GM18951 (cell line): ENCODE results near the gene SYVN1.

ENCODE experiments used
- POLR2A ChIP-seq: IDR thresholded peaks from 4 replicates; pipeline ENCODE4 v1.6.1; 2011; ENCODE audit warnings: mild to moderate bottlenecking; ENCODE audit not compliant: insufficient read length, insufficient read depth; ENCODE audit errors: extremely low read depth
- in situ Hi-C: fragments of 300-500 bp; cut with MboI; formaldehyde crosslinking; loops from one replicate; pipeline ENCODE4 v1.12.0; 2022; ENCODE audit warnings: low sequenced_read_pairs, mixed read lengths, inconsistent platforms; ENCODE audit not compliant: unreplicated experiment

Gene SYVN1

GRCh38 chr11:65136515-65137096 lies 2.3 kb upstream of the SYVN1 start:
- in situ Hi-C loops, result no loop called here

GRCh38 chr11:65135633-65136145 lies 1.4 kb upstream of the SYVN1 start:
- in situ Hi-C loops, result no loop called here
- no peak for TF ChIP-seq POLR2A

More at GRCh38 chr11:65136515-65137096, 2.3 kb upstream of the SYVN1 start:
- TF ChIP-seq POLR2A, result no peak

DNA sequence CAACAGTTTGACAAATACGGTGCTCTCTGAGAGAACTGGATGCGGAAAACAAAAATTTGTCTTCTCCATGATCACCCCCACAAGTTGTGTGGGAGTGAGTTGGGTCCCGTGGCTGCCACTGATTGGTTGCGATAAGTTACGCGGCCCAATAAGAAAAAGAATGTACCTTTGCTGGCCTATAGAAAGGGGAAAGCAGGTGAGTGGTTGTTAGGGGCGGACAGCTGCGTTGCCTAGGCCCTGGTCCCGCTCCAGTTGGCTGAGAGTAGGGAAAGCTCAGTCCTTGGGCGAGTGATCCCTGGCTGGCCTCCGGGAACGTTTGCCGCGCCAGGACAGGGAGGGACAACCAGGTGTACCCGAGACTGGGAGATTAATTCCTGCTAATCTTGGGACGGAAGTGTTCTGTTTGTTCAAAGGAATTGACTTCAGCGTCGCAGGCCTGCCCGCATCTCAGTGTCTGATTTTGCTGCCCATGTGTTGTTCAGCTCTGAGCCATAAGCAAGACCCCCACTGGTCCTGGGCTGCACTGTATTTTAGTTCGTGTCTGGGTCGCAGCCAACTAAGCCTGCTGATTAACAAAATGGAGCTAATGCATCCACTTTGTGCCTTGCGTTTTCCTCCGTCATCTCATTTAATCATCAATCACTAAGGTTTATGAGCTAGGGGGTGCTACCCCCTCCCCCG lies 773 bp upstream of the SYVN1 start:
- in situ Hi-C loops, result no loop called here
- peak; percentile 73 for TF ChIP-seq POLR2A

DNA sequence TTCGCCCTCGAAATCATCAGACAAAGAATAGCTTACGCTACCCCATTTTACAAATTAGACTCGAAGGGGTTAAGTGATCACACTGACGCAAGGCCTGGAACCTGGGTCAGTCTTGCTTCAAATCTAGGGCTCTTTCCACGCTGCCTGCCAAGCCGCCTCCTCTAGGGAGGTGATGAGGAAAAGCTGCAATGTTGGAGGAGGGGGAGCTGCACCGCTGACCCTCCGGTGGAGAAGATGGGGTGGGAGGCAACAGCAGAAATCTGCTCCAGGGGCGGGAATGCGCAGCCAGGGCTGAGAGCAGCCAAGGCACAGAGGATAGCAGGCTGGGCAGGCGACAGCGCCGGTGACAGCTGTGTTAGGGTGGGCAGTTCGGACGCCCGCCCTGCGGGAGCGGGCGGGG lies 595 bp downstream of the SYVN1 start:
- TF ChIP-seq POLR2A, result no peak
- in situ Hi-C loops, result no loop called here

DNA sequence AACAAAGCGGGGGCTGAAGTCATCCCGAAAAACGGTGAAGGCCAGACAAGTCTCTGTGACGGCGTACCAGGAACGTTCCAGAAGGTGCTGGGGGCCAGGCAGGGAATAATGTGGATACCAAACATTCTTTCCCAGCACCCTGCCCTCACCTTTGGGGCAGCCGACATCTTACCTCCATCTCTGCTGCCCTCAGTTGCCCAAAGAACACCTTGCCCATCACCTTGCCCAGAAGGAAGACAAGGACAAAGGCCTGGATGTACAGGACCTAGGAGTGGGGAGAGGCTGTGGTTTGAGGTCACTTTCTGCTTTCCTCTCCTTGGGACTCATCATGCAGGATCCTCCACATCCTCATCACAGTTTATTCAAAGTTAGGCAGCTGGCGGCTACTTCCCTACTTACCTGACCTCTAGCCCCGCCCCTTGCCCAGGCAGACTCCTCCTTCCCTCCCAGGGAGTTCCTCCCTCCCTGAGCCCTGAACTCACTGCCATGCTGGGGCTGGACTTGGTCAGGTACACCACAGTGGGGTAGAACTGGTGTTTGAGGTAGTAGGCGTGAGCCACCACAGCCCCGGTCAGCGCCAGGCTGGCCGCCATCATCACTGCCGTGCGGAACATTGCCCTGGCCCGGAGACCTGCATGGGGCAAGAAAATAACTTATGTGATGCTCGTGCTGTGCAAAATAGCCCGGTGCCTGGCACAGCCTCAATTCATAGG lies 1.2 kb downstream of the SYVN1 start:
- in situ Hi-C loops, result no loop called here
- TF ChIP-seq POLR2A, result peak; percentile 68

- in situ Hi-C loops, result no loop called here
Observed at GRCh38 chr11:65132238-65132987, 1.9 kb downstream of the SYVN1 start.

DNA sequence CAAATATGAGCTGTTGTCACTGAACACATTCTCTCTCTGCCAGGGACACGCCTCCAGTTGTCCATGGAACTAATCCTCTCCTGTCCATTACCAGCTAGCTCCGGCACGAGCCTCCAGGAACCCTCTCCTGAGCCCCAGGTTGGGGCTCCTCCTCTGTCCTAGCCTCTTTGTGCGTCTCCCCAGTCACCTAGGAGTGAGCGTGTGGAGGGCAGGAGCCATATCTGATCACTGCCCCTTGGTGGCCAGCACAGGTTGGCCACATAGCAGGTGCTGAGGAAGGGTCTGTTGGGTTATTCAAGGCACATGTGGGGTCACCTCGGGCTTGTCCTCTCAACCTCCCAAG lies 2.5 kb downstream of the SYVN1 start:
- in situ Hi-C loops, result no loop called here
- no peak for TF ChIP-seq POLR2A

More at GRCh38 chr11:65132238-65132987, 1.9 kb downstream of the SYVN1 start:
- peak; percentile 74 for TF ChIP-seq POLR2A

GRCh38 chr11:65131417-65131776 lies 2.9 kb downstream of the SYVN1 start:
- in situ Hi-C loops, result no loop called here
- TF ChIP-seq POLR2A, result no peak

DNA sequence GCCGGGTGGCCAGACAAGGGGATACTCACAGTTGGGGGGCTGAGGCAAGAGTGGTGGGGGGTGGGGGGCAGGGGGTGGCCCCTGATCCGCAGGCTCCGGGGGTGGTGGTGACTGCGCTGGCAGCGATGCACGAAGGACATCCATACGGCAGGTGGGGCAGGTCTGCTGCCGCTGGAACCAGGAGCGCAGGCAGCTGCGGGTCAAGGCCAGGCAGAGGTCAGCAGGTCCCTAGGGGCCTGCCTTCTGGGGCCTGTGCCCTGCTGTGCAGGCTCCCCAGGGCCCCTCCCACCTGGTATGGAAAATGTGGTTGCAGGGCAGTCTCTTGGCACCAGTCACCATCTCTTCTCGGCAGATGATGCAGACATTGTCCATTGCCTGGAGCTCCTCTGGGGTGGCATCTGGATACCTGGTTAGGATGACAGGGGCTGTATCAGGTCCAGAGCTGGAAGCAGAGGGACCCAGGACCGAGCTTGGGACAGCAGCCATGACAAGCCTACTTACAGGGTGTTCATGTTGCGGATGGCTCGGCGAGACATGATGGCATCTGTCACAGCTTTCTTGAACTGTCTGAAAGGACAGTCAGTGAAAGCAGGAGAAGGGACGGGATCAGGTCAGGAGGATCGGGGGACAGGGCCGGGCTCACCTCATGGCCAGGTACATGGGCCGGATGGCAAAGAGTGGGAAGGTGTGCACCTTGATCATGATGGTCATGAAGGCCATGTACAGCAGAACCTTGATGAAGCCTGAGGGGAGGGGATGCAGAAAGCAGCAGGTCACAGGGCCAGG lies 3.5 kb downstream of the SYVN1 start:
- no peak for TF ChIP-seq POLR2A
- in situ Hi-C loops, result no loop called here

- TF ChIP-seq POLR2A, result no peak
- in situ Hi-C loops, result no loop called here
Observed at GRCh38 chr11:65129649-65130441, 4.5 kb downstream of the SYVN1 start.

DNA sequence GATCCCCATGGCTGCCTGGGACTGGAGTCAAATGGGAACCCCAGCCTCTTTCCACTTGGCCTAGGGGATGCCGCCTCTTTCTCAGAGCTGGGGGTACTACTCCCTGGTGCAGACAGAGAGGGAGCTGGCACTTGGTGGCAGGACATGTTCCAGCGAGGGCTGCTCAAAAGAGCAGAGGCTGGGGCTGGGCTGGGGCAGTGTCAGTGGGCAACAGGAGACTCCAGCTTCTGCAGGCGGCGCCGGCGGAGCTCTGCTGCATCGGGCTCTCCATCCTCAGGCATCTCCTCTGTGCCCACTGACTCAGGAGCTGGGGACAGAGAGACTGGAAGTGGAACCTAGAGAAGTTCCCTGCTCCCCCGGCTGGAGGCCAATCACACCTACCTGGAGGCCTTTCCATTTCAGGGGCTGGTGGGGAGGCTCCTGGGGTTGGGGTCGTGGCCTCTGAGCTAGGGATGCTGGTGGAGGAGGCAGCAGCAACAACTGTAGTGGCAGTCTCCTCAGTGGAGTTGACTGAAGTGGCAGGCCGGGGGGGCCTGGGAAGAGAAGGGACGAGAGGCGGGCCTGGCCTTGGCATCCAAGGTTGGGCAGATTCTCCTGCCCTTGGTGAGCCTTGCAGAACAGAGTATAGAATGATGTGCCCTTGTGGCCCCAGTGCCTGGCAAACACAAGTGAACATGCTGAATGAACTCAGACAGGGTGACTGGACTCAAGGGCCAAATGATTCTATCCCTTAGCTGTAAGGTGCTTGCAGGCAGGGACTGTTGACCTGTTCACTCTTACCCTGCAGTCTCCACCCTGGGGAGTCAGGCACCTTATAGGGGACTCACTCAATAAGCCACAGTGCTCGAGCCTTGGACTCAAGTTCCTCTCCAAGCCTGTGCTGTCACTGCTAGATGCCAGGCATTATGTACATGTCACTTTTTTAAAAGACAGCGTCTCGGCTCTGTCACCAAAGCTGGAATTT lies 5.9 kb downstream of the SYVN1 start:
- TF ChIP-seq POLR2A, result peak; percentile 30
- in situ Hi-C loops, result no loop called here
